Measurements from ENCODE around the gene MAPRE3. TPM values are rescaled to one million over a fixed set of nuclear protein-coding genes. Genes with fewer than 3 reads are reported as not detected.

The MAPRE3 gene
- total RNA-seq, 4 donors from 2014 or later: 4.2 to 14.9 (median 5.9) TPM

DNA sequence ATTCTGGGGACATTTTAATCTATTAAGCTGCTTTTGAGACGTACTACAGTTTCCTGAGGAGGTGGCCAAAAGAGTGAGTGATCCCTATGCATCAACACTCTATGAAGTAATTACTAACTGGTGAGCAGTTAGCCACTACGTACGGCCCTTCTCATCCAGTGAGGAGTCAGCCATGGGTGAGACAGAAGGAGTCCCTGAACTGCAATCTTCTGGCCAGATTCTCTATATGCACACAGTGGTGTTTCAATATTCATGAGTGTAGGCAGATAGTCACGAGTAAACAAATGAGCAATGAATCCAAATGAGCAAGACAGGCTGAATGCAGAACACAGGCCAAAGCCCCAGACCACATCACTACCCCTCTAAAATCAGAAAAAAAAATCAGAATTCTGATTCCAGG lies 32.6 kb downstream of the MAPRE3 start:
- TF ChIP-seq POLR2A (IDR thresholded peaks at IDR 0.05): no peak
- TF ChIP-seq CTCF (IDR thresholded peaks at IDR 0.05): no peak
- DNase-seq: no peak

GRCh38 chr2:27003857-27004256 lies 33.4 kb downstream of the MAPRE3 start:
- no peak for TF ChIP-seq POLR2A (IDR thresholded peaks at IDR 0.05)
- TF ChIP-seq CTCF (IDR thresholded peaks at IDR 0.05): no peak
- Histone ChIP-seq H3K4me1 (no peaks in the 10 kb centered on the region), H3K27ac (no peak overlapping the region), H3K27me3 (no peaks in the 10 kb centered on the region), H3K9me3 (no peaks in the 10 kb centered on the region), H3K4me3 (no peak overlapping the region), H3K36me3 (no peaks in the 10 kb centered on the region)
- DNase-seq: no peak

More for the DNA sequence above, 32.6 kb downstream of the MAPRE3 start:
- Histone ChIP-seq H3K9me3 (no peaks in the 10 kb centered on the region), H3K27ac (no peak overlapping the region), H3K27me3 (no peaks in the 10 kb centered on the region), H3K4me1 (no peaks in the 10 kb centered on the region), H3K36me3 (no peaks in the 10 kb centered on the region), H3K4me3 (no peak overlapping the region)

DNA sequence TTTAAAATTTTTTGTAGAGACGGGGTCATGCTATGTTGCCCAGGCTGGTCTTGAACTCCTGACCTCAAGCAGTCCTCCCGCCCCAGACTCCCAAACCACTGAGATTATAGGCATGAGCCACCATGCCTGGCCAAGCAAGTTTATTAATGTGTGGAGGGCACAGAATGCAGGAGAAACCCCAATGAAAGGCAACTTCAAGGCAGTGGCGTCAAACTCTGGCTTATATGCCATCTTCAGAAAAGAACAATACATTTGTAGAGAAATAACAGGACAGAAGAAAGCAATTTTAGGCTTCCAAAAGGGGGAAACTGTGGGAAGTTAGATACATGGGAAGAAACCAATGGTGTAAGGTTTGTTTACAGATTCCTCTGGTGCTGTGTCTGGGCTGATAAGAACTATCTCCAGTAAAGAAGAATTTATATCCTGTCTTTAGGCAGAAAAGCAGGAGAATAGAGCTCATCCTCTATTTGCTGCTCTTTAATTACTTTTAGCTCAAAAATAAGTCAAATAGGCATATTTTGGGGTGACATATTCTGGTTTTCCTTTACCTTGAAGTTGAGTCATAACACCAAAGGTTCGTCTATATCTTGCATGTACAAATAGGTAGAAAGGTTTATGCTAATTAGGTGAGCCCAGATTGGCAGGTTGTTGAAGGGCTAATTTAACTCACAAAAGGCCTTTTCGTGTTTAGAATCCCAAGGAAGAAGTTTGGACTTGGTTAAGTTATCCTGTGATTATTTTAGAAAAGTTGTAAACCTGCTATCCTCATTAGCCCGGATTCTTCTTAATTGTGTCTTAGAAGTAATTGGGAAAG lies 36.4 kb downstream of the MAPRE3 start:
- Histone ChIP-seq H3K27me3 (no peaks in the 10 kb centered on the region), H3K27ac (no peak overlapping the region), H3K36me3 (no peaks in the 10 kb centered on the region), H3K4me3 (no peak overlapping the region), H3K4me1 (no peaks in the 10 kb centered on the region), H3K9me3 (no peaks in the 10 kb centered on the region)
- TF ChIP-seq CTCF (IDR thresholded peaks at IDR 0.05) (no peak), POLR2A (IDR thresholded peaks at IDR 0.05) (no peak)
- DNase-seq: no peak

GRCh38 chr2:27007416-27008374 lies 37.3 kb downstream of the MAPRE3 start:
- no peak for TF ChIP-seq POLR2A (IDR thresholded peaks at IDR 0.05)
- TF ChIP-seq CTCF (IDR thresholded peaks at IDR 0.05): no peak
- Histone ChIP-seq H3K4me1 (no peaks in the 10 kb centered on the region), H3K27me3 (no peaks in the 10 kb centered on the region), H3K4me3 (no peak overlapping the region), H3K9me3 (no peaks in the 10 kb centered on the region), H3K36me3 (no peaks in the 10 kb centered on the region), H3K27ac (no peak overlapping the region)
- no peak for DNase-seq

DNA sequence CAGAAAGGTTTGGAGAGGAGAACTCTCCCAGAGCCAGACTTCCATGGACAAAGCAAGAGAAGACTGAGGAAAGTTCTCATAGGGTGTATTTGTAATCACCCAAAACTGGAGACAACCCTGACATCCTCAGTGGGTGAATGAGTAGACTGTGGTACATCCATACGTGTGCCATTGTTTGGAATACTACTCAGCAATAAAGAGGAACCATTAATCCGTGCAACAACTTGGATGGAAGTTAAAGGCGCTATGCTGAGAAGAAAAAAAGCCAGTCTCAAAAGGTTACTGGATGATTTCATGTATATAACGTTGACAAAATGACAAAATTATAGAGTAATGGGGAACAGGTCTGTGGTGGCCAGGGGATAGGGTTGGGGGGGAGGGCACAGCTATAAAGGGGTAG lies 38.2 kb downstream of the MAPRE3 start:
- Histone ChIP-seq H3K4me1 (no peaks in the 10 kb centered on the region), H3K9me3 (no peaks in the 10 kb centered on the region), H3K27ac (no peak overlapping the region), H3K36me3 (no peaks in the 10 kb centered on the region), H3K27me3 (no peaks in the 10 kb centered on the region), H3K4me3 (no peak overlapping the region)
- no peak for DNase-seq
- TF ChIP-seq POLR2A (IDR thresholded peaks at IDR 0.05) (no peak), CTCF (IDR thresholded peaks at IDR 0.05) (no peak)

Data from Peyer's patch (tissue), 4 donors.